Activated naive CD4-positive, alpha-beta T cell treated with anti-CD3 and anti-CD28 coated beads, Interleukin-2, amount 10 ng/mL, durations not matched to agents 7 days and 5 days (primary cell): ENCODE results near the gene SLC46A3.

ENCODE experiments used
- CTCF ChIA-PET: fragments of 350-600 bp; sonication (Branson Sonifier 250); formaldehyde crosslinking; loops from one replicate; lab custom pipeline; 2021; ENCODE audit warnings: antibody characterized with exemption; lab: Charles Lee
- DNase-seq: peaks from one replicate; pipeline ENCODE4 v3.0.0-alpha.2; 2020
- H3K27ac Mint-ChIP-seq: one replicate; pipeline ENCODE4 v1.8.0; 2021; ENCODE audit warnings: mild to moderate bottlenecking, moderate library complexity, mixed read lengths
- H3K27me3 Mint-ChIP-seq: one replicate; pipeline ENCODE4 v1.8.0; 2021; ENCODE audit warnings: mild to moderate bottlenecking, mixed read lengths
- H3K36me3 Mint-ChIP-seq: one replicate; pipeline ENCODE4 v1.8.0; 2021; ENCODE audit warnings: mixed read lengths
- H3K4me1 Mint-ChIP-seq: one replicate; pipeline ENCODE4 v1.8.0; 2021; ENCODE audit warnings: mixed read lengths
- H3K4me3 Mint-ChIP-seq: one replicate; pipeline ENCODE4 v1.8.0; 2021; ENCODE audit warnings: mild to moderate bottlenecking, moderate library complexity, mixed read lengths
- H3K9me3 Mint-ChIP-seq: one replicate; pipeline ENCODE4 v1.8.0; 2021; ENCODE audit warnings: mixed read lengths

Gene SLC46A3

DNA sequence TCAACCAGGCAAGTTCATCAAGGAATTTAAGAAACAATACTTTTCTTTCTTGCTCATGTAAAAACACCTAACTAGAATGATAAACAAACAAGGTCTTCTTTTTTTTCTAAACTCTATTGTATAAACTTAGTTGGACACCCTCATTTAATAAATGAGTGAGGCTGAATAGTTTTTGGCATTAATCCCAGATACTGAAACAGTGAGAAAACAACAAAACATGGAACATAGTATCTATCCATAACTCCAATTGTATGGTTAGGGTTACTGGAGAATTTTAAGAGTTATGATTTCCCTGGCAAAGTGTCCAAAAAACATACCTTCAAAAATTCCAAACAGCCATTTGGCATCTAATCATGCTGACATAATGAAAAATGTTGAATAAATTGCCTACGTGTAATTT is 65.7 kb downstream of the SLC46A3 start:
- CTCF ChIA-PET: no interaction called here
- peaks cover 16% of the 10 kb centered on the region for H3K36me3 Mint-ChIP-seq
- H3K27ac Mint-ChIP-seq: no peak overlapping the region
- H3K27me3 Mint-ChIP-seq: no peaks in the 10 kb centered on the region
- no peak for DNase-seq
- peaks cover 16% of the 10 kb centered on the region for H3K4me1 Mint-ChIP-seq
- no peaks in the 10 kb centered on the region for H3K9me3 Mint-ChIP-seq
- no peak overlapping the region for H3K4me3 Mint-ChIP-seq

- Mint-ChIP-seq H3K27ac (no peak overlapping the region), H3K9me3 (no peaks in the 10 kb centered on the region), H3K4me1 (peaks cover 6% of the 10 kb centered on the region), H3K36me3 (peaks cover 12% of the 10 kb centered on the region), H3K27me3 (no peaks in the 10 kb centered on the region), H3K4me3 (no peak overlapping the region)
- no peak for DNase-seq
- CTCF ChIA-PET: no interaction called here
Measured at GRCh38 chr13:28651810-28652401, 66.9 kb downstream of the SLC46A3 start.

DNA sequence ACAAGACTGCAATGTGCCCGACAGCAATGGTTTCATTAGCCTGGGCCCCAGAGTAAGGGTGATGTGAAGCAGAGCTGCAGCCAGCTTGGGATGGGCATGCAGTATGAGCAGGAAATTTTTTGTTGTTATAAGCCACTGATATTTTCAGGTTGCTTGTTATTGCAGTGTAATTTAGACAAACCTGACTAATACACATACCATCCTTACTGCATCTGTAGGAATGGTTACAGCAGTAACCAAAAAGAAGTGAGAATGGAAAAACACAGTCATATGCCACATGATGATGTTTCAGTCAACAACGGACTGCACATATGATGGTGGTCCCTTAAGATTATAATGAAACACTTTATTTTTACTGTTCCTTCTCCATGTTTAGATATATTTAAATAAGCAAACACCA is 68.5 kb downstream of the SLC46A3 start:
- DNase-seq: no peak
- Mint-ChIP-seq H3K27me3 (no peaks in the 10 kb centered on the region), H3K36me3 (peaks cover 10% of the 10 kb centered on the region), H3K9me3 (no peaks in the 10 kb centered on the region), H3K4me3 (no peak overlapping the region), H3K27ac (no peak overlapping the region), H3K4me1 (no peaks in the 10 kb centered on the region)
- CTCF ChIA-PET: no interaction called here
